ENCODE results near the gene CLEC18C.
"Not testable (repeated sequence)": the region's sequence is repeated elsewhere in the genome, so short reads cannot be mapped to it uniquely, and the experiment has no call there.

Gene CLEC18C

GRCh38 chr16:70203508-70203907 is 29.9 kb downstream of the CLEC18C start:
- H3K4me3 ChIP-seq (ENCODE audit: low read depth, low read length); DNase-seq (ENCODE audit: low read depth): not testable (repeated sequence)

GRCh38 chr16:70204010-70204409 is 30.4 kb downstream of the CLEC18C start:
- DNase-seq (ENCODE audit: low read depth); H3K4me3 ChIP-seq (ENCODE audit: low read depth, low read length): not testable (repeated sequence)

GRCh38 chr16:70204668-70205405 is 31.2 kb downstream of the CLEC18C start:
- H3K4me3 ChIP-seq (ENCODE audit: low read depth, low read length); DNase-seq (ENCODE audit: low read depth): not testable (repeated sequence)

- not testable (repeated sequence) for DNase-seq (ENCODE audit: low read depth); H3K4me3 ChIP-seq (ENCODE audit: low read depth, low read length)
Observed at GRCh38 chr16:70206382-70206781, 32.8 kb downstream of the CLEC18C start.

GRCh38 chr16:70218586-70218985 is 45.0 kb downstream of the CLEC18C start:
- DNase-seq (ENCODE audit: low read depth); H3K4me3 ChIP-seq (ENCODE audit: low read depth, low read length): not testable (repeated sequence)

- not testable (repeated sequence) for DNase-seq (ENCODE audit: low read depth); H3K4me3 ChIP-seq (ENCODE audit: low read depth, low read length)
Observed at GRCh38 chr16:70222574-70222973, 49.0 kb downstream of the CLEC18C start.

GRCh38 chr16:70223216-70223615 is 49.6 kb downstream of the CLEC18C start:
- H3K4me3 ChIP-seq (ENCODE audit: low read depth, low read length); DNase-seq (ENCODE audit: low read depth): not testable (repeated sequence)

GRCh38 chr16:70223971-70224513 is 50.5 kb downstream of the CLEC18C start:
- DNase-seq (ENCODE audit: low read depth) = not testable (repeated sequence)

GRCh38 chr16:70224645-70225044 is 51.1 kb downstream of the CLEC18C start:
- DNase-seq (ENCODE audit: low read depth) = not testable (repeated sequence)

More at GRCh38 chr16:70223971-70224513, 50.5 kb downstream of the CLEC18C start:
- H3K4me3 ChIP-seq (ENCODE audit: low read depth, low read length) = not testable (repeated sequence)

GRCh38 chr16:70225430-70225829 is 51.8 kb downstream of the CLEC18C start:
- DNase-seq (ENCODE audit: low read depth); H3K4me3 ChIP-seq (ENCODE audit: low read depth, low read length): not testable (repeated sequence)

More at GRCh38 chr16:70224645-70225044, 51.1 kb downstream of the CLEC18C start:
- not testable (repeated sequence) for H3K4me3 ChIP-seq (ENCODE audit: low read depth, low read length)

- not testable (repeated sequence) for H3K4me3 ChIP-seq (ENCODE audit: low read depth, low read length); DNase-seq (ENCODE audit: low read depth)
Observed at GRCh38 chr16:70226024-70226423, 52.4 kb downstream of the CLEC18C start.

GRCh38 chr16:70231831-70232230 is 58.2 kb downstream of the CLEC18C start:
- not testable (repeated sequence) for H3K4me3 ChIP-seq (ENCODE audit: low read depth, low read length); DNase-seq (ENCODE audit: low read depth)

Data from skeletal muscle cell (primary cell).